Measurements from ENCODE around the gene XPO5. TPM values are rescaled to one million over a fixed set of nuclear protein-coding genes. Genes with fewer than 3 reads are reported as not detected.
"Not testable (repeated sequence)": the region's sequence is repeated elsewhere in the genome, so short reads cannot be mapped to it uniquely, and the experiment has no call there.

XPO5 gene
- total and polyA plus RNA-seq, 12 donors = 6.9 to 20.1 (median 16.9) TPM

DNA sequence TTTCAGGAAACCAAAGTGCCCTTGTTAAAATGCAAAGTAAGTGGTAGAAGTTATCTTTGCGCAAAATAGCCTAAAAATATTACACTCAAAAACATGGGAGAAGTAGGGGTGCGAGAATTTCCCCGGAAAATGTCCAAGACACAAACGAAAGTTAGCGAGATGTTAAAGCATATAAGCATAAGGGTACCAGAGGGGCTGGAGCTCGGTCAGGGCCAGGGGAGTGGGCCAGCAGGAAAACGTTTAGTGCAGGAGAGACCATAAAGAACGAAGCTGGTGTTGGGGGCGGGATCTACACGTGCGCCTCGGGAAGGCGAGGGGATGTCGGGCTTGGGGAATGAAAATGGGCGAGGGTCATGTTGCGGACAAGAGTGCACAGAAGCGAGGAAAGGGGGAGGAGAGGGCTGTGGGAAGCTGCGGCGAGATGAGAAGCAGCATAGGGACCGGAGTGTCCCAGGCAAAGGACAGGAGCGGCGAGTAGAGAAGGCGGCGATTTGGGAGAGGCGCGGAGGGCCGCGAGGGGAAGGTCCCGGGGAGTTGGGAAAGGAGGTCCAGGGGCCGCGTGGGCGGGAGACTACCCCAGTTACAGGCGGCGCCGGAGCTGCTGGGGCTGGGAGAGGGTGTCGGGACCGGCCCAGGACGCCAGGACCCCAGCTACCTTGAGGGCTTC lies 600 bp downstream of the XPO5 start:
- 0 to 1% methylated on average over 38 of the region's 38 CpGs for WGBS, 2 donors
- TF ChIP-seq, protein P1, sequence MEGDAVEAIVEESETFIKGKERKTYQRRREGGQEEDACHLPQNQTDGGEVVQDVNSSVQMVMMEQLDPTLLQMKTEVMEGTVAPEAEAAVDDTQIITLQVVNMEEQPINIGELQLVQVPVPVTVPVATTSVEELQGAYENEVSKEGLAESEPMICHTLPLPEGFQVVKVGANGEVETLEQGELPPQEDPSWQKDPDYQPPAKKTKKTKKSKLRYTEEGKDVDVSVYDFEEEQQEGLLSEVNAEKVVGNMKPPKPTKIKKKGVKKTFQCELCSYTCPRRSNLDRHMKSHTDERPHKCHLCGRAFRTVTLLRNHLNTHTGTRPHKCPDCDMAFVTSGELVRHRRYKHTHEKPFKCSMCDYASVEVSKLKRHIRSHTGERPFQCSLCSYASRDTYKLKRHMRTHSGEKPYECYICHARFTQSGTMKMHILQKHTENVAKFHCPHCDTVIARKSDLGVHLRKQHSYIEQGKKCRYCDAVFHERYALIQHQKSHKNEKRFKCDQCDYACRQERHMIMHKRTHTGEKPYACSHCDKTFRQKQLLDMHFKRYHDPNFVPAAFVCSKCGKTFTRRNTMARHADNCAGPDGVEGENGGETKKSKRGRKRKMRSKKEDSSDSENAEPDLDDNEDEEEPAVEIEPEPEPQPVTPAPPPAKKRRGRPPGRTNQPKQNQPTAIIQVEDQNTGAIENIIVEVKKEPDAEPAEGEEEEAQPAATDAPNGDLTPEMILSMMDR (IDR thresholded peaks at IDR 0.05) = no peak
- DNase-seq (peak in 1 of 2 donors; percentile 48), ATAC-seq (peak in 7 of 8 donors; percentile 24 to 68 (median 52))
- peaks cover 0 to 34% (median 7%) of the 10 kb centered on the region in 9 donors for H3K36me3 ChIP-seq
- no peaks in the 10 kb centered on the region for H3K27me3 ChIP-seq
- H3K4me3 ChIP-seq = peak overlapping the region; percentile 69 to 100 (median 92)
- peaks cover 4 to 46% (median 32%) of the 10 kb centered on the region in 9 donors for H3K4me1 ChIP-seq
- intact Hi-C loops (cut with DNase I) = no loop called here
- no peaks in the 10 kb centered on the region for H3K9me3 ChIP-seq
- H3K27ac ChIP-seq = peak overlapping the region in 9 of 10 donors; percentile 58 to 91 (median 85)

DNA sequence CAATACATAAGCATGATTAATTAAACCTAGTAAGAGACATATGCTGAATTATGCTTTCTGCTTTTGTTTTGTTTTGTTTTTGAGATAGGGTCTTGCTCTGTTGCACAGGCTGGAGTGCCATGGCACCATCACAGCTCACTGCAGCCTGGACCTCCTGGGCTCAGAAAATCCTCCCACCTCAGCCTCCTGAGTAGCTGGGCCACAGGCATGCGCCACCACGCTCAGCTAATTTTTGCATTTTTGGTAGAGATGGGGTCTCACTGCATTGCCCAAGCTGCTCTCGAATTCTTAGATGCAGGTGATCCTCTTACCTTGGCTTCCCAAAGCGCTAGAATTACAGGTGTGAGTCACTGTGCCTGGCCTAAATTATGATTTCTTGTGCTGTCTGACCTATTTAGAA lies 3.8 kb downstream of the XPO5 start:
- TF ChIP-seq, protein P1 (IDR thresholded peaks at IDR 0.05) = no peak
- no peaks in the 10 kb centered on the region for H3K9me3 ChIP-seq
- no peak overlapping the region for H3K4me3 ChIP-seq
- peaks cover 4 to 20% (median 15%) of the 10 kb centered on the region in 9 donors for H3K4me1 ChIP-seq
- peaks cover 0 to 66% (median 30%) of the 10 kb centered on the region in 9 donors for H3K36me3 ChIP-seq
- no peak overlapping the region for H3K27ac ChIP-seq
- intact Hi-C loops (cut with DNase I) = no loop called here
- DNase-seq (no peak), ATAC-seq (no peak)
- 92 to 98% methylated on average over 4 of the region's 4 CpGs for WGBS, 2 donors
- H3K27me3 ChIP-seq = no peaks in the 10 kb centered on the region

DNA sequence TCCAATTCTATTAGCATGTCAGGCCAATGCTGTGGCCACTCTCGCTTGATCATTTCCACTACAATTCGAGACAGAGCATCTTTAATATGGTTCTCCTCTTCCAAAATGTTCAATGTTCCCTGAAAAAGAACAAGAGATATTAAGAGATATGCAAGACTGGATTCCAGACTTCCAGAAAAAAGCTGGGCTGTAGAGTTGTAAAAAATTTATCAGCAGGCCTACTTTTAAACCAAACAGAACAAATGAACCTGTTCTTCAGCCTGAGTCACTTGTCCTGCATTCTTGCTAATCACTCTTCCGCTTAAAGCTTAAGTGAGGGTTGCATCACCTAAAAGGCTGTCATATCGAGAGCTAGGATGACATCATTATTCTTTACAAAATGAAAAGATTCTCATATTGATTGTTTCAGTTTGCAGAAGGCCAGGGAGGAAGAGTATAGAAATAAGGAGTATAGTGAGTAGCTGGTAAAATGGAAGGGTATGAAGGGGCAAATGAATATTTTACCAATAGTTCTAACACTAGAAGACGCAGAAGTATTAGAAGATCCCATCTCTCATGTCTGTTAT lies 4.9 kb downstream of the XPO5 start:
- intact Hi-C loops (cut with DNase I) = loop anchor here in 1 of 10 donors (2.0 kb wide), 1 partner anchor 26 kb away; no protein-coding TSS in a partner anchor
- TF ChIP-seq, protein P1 (IDR thresholded peaks at IDR 0.05) = no peak
- Histone ChIP-seq H3K4me3 (no peak overlapping the region), H3K9me3 (no peaks in the 10 kb centered on the region), H3K4me1 (peaks cover 0 to 13% (median 8%) of the 10 kb centered on the region in 9 donors), H3K27me3 (no peaks in the 10 kb centered on the region), H3K27ac (no peak overlapping the region), H3K36me3 (peaks cover 0 to 76% (median 39%) of the 10 kb centered on the region in 9 donors)
- DNase-seq = no peak
- ATAC-seq = no peak
- 91 to 95% methylated on average over 5 of the region's 5 CpGs for WGBS, 2 donors

- H3K36me3 ChIP-seq = peaks cover 0 to 100% (median 77%) of the 10 kb centered on the region in 9 donors
Measured at GRCh38 chr6:43559328-43559727, 16.5 kb downstream of the XPO5 start.

DNA sequence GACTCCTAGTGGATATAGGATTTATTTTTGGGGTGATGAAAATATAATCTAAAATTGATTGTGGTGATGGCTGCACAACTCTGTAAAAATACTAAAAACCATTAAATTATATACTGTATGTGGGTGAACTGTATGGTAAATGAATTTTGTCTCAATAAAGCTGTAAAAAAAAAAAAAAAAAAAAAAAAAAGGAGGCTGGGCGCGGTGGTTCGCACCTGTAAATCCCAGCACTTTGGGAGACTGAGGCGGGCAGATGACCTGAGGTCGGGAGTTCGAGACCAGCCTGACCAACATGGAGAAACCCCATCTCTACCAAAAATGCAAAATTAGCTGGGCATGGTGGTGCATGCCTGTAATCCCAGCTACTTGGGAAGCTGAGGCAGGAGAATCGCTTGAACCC lies 18.2 kb downstream of the XPO5 start:
- H3K36me3 ChIP-seq = peaks cover 0 to 100% (median 65%) of the 10 kb centered on the region in 9 donors
- DNase-seq; H3K27ac ChIP-seq; H3K4me1 ChIP-seq; H3K9me3 ChIP-seq; ATAC-seq; H3K27me3 ChIP-seq; H3K4me3 ChIP-seq; intact Hi-C loops (cut with DNase I): not testable (repeated sequence)
- 87 to 98% methylated on average over 7 of the region's 7 CpGs for WGBS, 2 donors

More at GRCh38 chr6:43559328-43559727, 16.5 kb downstream of the XPO5 start:
- intact Hi-C loops (cut with DNase I) = no loop called here
- no peak for DNase-seq
- H3K4me1 ChIP-seq = no peaks in the 10 kb centered on the region
- no peaks in the 10 kb centered on the region for H3K9me3 ChIP-seq
- H3K27me3 ChIP-seq = no peaks in the 10 kb centered on the region
- no peak overlapping the region for H3K27ac ChIP-seq
- H3K4me3 ChIP-seq = no peak overlapping the region
- TF ChIP-seq, protein P1 (IDR thresholded peaks at IDR 0.05) = no peak
- no peak for ATAC-seq
